ENCODE results near the gene ACKR4. TPM values are rescaled to one million over a fixed set of nuclear protein-coding genes. Genes with fewer than 3 reads are reported as not detected.

ACKR4 gene
- total RNA-seq (2022; extraction: Qiagen RNA extraction; ENCODE audit: low read depth), result not detected in 5 replicates

DNA sequence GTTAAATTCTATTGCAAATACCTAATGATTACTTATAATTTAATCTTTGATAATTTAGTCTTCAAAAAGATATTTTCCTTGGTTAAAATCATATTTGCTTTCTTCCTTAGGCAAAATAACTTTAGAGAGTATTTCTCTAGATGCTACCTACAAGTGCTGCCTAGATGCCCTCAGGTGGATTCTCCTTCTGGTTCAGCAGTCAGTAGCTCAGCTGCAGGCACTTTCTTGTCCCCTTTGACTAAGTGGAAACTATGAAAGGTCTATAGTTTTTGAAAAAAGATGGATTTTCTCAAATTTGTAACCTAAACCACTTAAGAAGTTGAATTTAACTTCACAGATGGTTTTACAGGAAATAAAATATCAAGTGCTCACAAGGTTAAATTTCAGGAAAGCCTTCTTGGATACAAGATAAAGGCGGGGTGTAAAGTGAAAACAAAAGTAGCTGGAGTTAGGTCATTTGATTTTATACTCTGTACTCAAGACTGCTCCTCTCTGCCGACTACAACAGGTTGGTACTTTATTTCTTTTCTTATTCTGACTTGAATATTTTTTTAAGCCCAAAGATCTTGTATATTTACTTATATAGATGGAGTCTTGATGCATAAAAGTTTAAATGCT lies at the start of gene ACKR4:
TSS of gene ACKR4 (plus strand) at position 455 of the 618 bp plus-strand sequence. CDS start 3,128 bp downstream, outside the sequence.

Other genes starting within 250 kb of the ACKR4 start
- gene DNAJC13, start 179.8 kb upstream of the ACKR4 start, total RNA-seq (2022; extraction: Qiagen RNA extraction; ENCODE audit: low read depth), result 9.6 to 14.3 TPM (median 12.5 TPM) in 5 replicates
- 3.9 to 7.1 TPM (median 4.4 TPM) in 5 replicates for gene ACAD11, start 62.5 kb downstream of the ACKR4 start, total RNA-seq (2022; extraction: Qiagen RNA extraction; ENCODE audit: low read depth)
- 20.3 to 31.6 TPM (median 24.4 TPM) in 5 replicates for gene UBA5, start 63.1 kb downstream of the ACKR4 start, total RNA-seq (2022; extraction: Qiagen RNA extraction; ENCODE audit: low read depth)
- 7.5 to 11.0 TPM (median 9.6 TPM) in 5 replicates for gene NPHP3, start 125.1 kb downstream of the ACKR4 start, total RNA-seq (2022; extraction: Qiagen RNA extraction; ENCODE audit: low read depth)

Measured in A549 treated with GW870086 at 1 μM for 4 hours (cell line).